B cell (primary cell): ENCODE data around the gene C22orf15. TPM values are rescaled to one million over a fixed set of nuclear protein-coding genes. Genes with fewer than 3 reads are reported as not detected.

Experiments
- ATAC-seq: fragments of 200-7000 bp; cut with Tn5 transposase; one replicate; pipeline ENCODE4 v1.10.0; 2021; ENCODE audit warnings: low read depth, mild to moderate bottlenecking, moderate number of reproducible peaks, moderate library complexity
- CTCF ChIA-PET: fragments of 350-600 bp; sonication (Branson Sonifier 250); formaldehyde crosslinking; loops from one replicate; lab custom pipeline; 2021; ENCODE audit warnings: antibody characterized with exemption, inconsistent platforms; lab: Charles Lee
- POLR2A ChIA-PET: fragments of 350-600 bp; sonication (Branson Sonifier 250); formaldehyde crosslinking; loops from one replicate; lab custom pipeline; 2021; ENCODE audit warnings: antibody characterized with exemption; lab: Charles Lee
- DNase-seq: peaks from one replicate; pipeline ENCODE4 v3.0.0; 2013
- H2AFZ ChIP-seq: 2 replicates; pipeline ENCODE4 v1.6.1; 2012; ENCODE audit warnings: mild to moderate bottlenecking, low read depth, low read length; ENCODE audit not compliant: insufficient read depth, poor library complexity, severe bottlenecking
- H3K27ac ChIP-seq, 2 donors: 1 replicate in 1 of 2; 2 replicates in 1 of 2; pipeline ENCODE4 v1.5.1; 2012 to 2013; ENCODE audit warnings: low read length in 2 of 2, mild to moderate bottlenecking in 2 of 2, moderate library complexity in 1 of 2
- H3K27me3 ChIP-seq, 4 experiments: fragments of 200-600 bp in 1 of 4; sonication (generic) in 1 of 4; replicated peaks in 1 of 4; 1 replicate in 2 of 4; 2 replicates in 2 of 4; pipeline versions ENCODE4 v1.6.1 to v1.7.0; 2013 to 2016; ENCODE audit warnings: low read length in 3 of 4, mild to moderate bottlenecking in 2 of 4, mixed read lengths in 1 of 4, moderate library complexity in 1 of 4; ENCODE audit not compliant: insufficient read depth in 4 of 4, control insufficient read depth in 3 of 4; ENCODE audit errors: control extremely low read depth in 1 of 4
- H3K36me3 ChIP-seq, 2 experiments: replicated peaks in 1 of 2; 1 replicate in 1 of 2; 2 replicates in 1 of 2; pipeline versions ENCODE4 v1.6.1 to v1.7.1; 2013; ENCODE audit warnings: low read length in 1 of 2; ENCODE audit not compliant: insufficient read depth in 2 of 2, control insufficient read depth in 1 of 2; ENCODE audit errors: control extremely low read depth in 1 of 2, extremely low read depth in 1 of 2
- H3K4me1 ChIP-seq, 2 donors: fragments of 200-600 bp in 1 of 2; sonication (generic) in 1 of 2; 1 replicate in 1 of 2; 2 replicates in 1 of 2; pipeline versions ENCODE4 v1.5.1 to v1.6.1; 2013 to 2017; ENCODE audit warnings: low read length in 2 of 2; ENCODE audit not compliant: control insufficient read depth in 2 of 2, insufficient read depth in 2 of 2
- H3K4me2 ChIP-seq: replicated peaks from 2 replicates; pipeline ENCODE3; 2012; ENCODE audit warnings: mild to moderate bottlenecking, low read depth, low read length; ENCODE audit not compliant: poor library complexity, severe bottlenecking
- H3K4me3 ChIP-seq, 5 experiments: fragments of 200-600 bp in 1 of 5; sonication (generic) in 1 of 5; 1 replicate in 3 of 5; 2 replicates in 2 of 5; pipeline versions ENCODE4 v1.5.1 to v1.7.0; 2011 to 2016; ENCODE audit warnings: low read length in 4 of 5, mild to moderate bottlenecking in 4 of 5, low read depth in 2 of 5, control low read depth in 1 of 5, moderate library complexity in 1 of 5; ENCODE audit not compliant: insufficient read depth in 1 of 5; ENCODE audit errors: control extremely low read depth in 1 of 5, extremely low read depth in 1 of 5
- H3K79me2 ChIP-seq: fragments of 200-600 bp; sonication (generic); one replicate; pipeline ENCODE4 v1.6.0; 2016; ENCODE audit warnings: low read length; ENCODE audit not compliant: control insufficient read depth, insufficient read depth
- H3K9ac ChIP-seq: fragments of 200-600 bp; sonication (generic); 2 replicates; pipeline ENCODE4 v1.6.1; 2017; ENCODE audit warnings: mild to moderate bottlenecking, low read length, moderate library complexity
- H3K9me3 ChIP-seq, 3 donors: one replicate each; pipeline versions ENCODE4 v1.6.1 to v1.7.1; 2013; ENCODE audit warnings: low read length in 2 of 3; ENCODE audit not compliant: control insufficient read depth in 2 of 3, insufficient read depth in 1 of 3; ENCODE audit errors: control extremely low read depth in 1 of 3
- H4K20me1 ChIP-seq: 2 replicates; pipeline ENCODE4 v1.6.0; 2012; ENCODE audit warnings: mild to moderate bottlenecking, low read length; ENCODE audit not compliant: insufficient read depth, control insufficient read depth, poor library complexity, severe bottlenecking
- H3K27ac Mint-ChIP-seq: one replicate; pipeline ENCODE4 v1.8.0; 2021; ENCODE audit warnings: mixed read lengths
- H3K27me3 Mint-ChIP-seq: one replicate; pipeline ENCODE4 v1.8.0; 2021; ENCODE audit warnings: mixed read lengths
- H3K4me1 Mint-ChIP-seq: one replicate; pipeline ENCODE4 v1.8.0; 2021; ENCODE audit warnings: mixed read lengths
- H3K4me3 Mint-ChIP-seq: one replicate; pipeline ENCODE4 v1.8.0; 2021; ENCODE audit warnings: mixed read lengths
- H3K9me3 Mint-ChIP-seq: one replicate; pipeline ENCODE4 v1.8.0; 2022; ENCODE audit warnings: mixed read lengths; ENCODE audit not compliant: insufficient read depth
- EZH2 ChIP-seq: IDR thresholded peaks from 2 replicates; pipeline ENCODE4 v1.6.1; 2012; ENCODE audit warnings: borderline replicate concordance, low read depth, mild to moderate bottlenecking, moderate library complexity, low read length; ENCODE audit not compliant: insufficient read depth, poor library complexity, severe bottlenecking
- WGBS: methylation state at CpG from one replicate; pipeline ENCODE4 v1.1.5; 2013; ENCODE audit warnings: missing lambda C conversion rate; ENCODE audit not compliant: insufficient coverage; 5-methylcytosine and 5-hydroxymethylcytosine counted together
- intact Hi-C: fragments of 100-400 bp; cut with micrococcal nuclease; formaldehyde crosslinking; loops from one replicate; pipeline ENCODE4 v1.10.0; 2022
- polyA plus RNA-seq: library from polyadenylated mRNA; depleted of rRNA; stranded (reverse); fragments of >200 nt; gene quantifications from 2 replicates; pipeline ENCODE4 v1.2.3, GENCODE V29; 2012
- total RNA-seq, 2 donors: library from RNA; stranded (reverse); fragments of 120-200 nt in 1 of 2; gene quantifications; 1 replicate in 1 of 2; 2 replicates in 1 of 2; pipeline versions ENCODE4 v1.2.3 to v1.2.4, GENCODE V29; 2013 to 2022
- TF ChIP-seq, protein P1 (sequence below): fragments of 200-600 bp; IDR thresholded peaks from one replicate; pipeline ENCODE4 v1.8.0; 2022; ENCODE audit warnings: antibody characterized with exemption, mild to moderate bottlenecking

The C22orf15 gene
- total and polyA plus RNA-seq, 2 donors (not counting 1 experiment from before 2014, with no cell fraction given): 0.61 to 0.81 TPM

- no peak overlapping the region for H3K27ac Mint-ChIP-seq
- peaks cover 28 to 30% of the 10 kb centered on the region in 2 donors for H3K4me1 ChIP-seq
- no peaks in the 10 kb centered on the region for H3K27me3 Mint-ChIP-seq
- intact Hi-C loops: loop anchor here (10.0 kb wide), 1 partner anchor 231 kb away; the partner anchor contains the start of gene CABIN1
- H3K9me3 ChIP-seq: no peaks in the 10 kb centered on the region
- H4K20me1 ChIP-seq: peaks cover 11% of the 10 kb centered on the region
- H3K4me2 ChIP-seq: no peak overlapping the region
- no peaks in the 10 kb centered on the region for H3K27me3 ChIP-seq
- no peaks in the 10 kb centered on the region for H3K9me3 Mint-ChIP-seq
- H3K9ac ChIP-seq: no peak overlapping the region
- CTCF ChIA-PET: no interaction called here
- H3K4me1 Mint-ChIP-seq: peaks cover 21% of the 10 kb centered on the region
- ATAC-seq (no peak), DNase-seq (no peak)
- POLR2A ChIA-PET: no interaction called here
- H3K27ac ChIP-seq: peak overlapping the region in 1 of 2 donors; percentile 27
- no peak overlapping the region for H3K4me3 ChIP-seq
- no peak overlapping the region for H3K4me3 Mint-ChIP-seq
- TF ChIP-seq, protein P1, sequence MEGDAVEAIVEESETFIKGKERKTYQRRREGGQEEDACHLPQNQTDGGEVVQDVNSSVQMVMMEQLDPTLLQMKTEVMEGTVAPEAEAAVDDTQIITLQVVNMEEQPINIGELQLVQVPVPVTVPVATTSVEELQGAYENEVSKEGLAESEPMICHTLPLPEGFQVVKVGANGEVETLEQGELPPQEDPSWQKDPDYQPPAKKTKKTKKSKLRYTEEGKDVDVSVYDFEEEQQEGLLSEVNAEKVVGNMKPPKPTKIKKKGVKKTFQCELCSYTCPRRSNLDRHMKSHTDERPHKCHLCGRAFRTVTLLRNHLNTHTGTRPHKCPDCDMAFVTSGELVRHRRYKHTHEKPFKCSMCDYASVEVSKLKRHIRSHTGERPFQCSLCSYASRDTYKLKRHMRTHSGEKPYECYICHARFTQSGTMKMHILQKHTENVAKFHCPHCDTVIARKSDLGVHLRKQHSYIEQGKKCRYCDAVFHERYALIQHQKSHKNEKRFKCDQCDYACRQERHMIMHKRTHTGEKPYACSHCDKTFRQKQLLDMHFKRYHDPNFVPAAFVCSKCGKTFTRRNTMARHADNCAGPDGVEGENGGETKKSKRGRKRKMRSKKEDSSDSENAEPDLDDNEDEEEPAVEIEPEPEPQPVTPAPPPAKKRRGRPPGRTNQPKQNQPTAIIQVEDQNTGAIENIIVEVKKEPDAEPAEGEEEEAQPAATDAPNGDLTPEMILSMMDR: no peak
- no peak for TF ChIP-seq EZH2
- 89% methylated on average over 14 of the region's 15 CpGs for WGBS
- H3K36me3 ChIP-seq: peaks cover 0 to 10% of the 10 kb centered on the region in 2 experiments
- H2AFZ ChIP-seq: no peak overlapping the region
- H3K79me2 ChIP-seq: peaks cover 12% of the 10 kb centered on the region
These were observed 20.7 kb downstream of the C22orf15 start for GRCh38 chr22:23783265-23784150.

GRCh38 chr22:23784215-23784732, 21.5 kb downstream of the C22orf15 start:
- ChIA-PET CTCF (no interaction called here), POLR2A (no interaction called here)
- peaks cover 20% of the 10 kb centered on the region for H3K79me2 ChIP-seq
- no peak for DNase-seq
- no peaks in the 10 kb centered on the region for H3K27me3 Mint-ChIP-seq
- WGBS: 11% methylated on average over 4 of the region's 8 CpGs
- no peaks in the 10 kb centered on the region for H3K9me3 ChIP-seq
- no peak overlapping the region for H3K9ac ChIP-seq
- H3K4me3 Mint-ChIP-seq: no peak overlapping the region
- H3K4me1 ChIP-seq: peaks cover 33 to 38% of the 10 kb centered on the region in 2 donors
- no peak for ATAC-seq
- no peak for TF ChIP-seq EZH2
- peaks cover 0 to 10% of the 10 kb centered on the region in 2 experiments for H3K36me3 ChIP-seq
- H4K20me1 ChIP-seq: peaks cover 18% of the 10 kb centered on the region
- H3K4me3 ChIP-seq: no peak overlapping the region
- peak overlapping the region; percentile 26 for H3K4me2 ChIP-seq
- no peaks in the 10 kb centered on the region for H3K27me3 ChIP-seq
- peak overlapping the region; percentile 70 for H3K27ac Mint-ChIP-seq
- H2AFZ ChIP-seq: no peak overlapping the region
- H3K4me1 Mint-ChIP-seq: peaks cover 25% of the 10 kb centered on the region
- peak overlapping the region in 1 of 2 donors; percentile 27 for H3K27ac ChIP-seq
- H3K9me3 Mint-ChIP-seq: no peaks in the 10 kb centered on the region
- intact Hi-C loops: loop anchor here (10.0 kb wide), 1 partner anchor 231 kb away; the partner anchor contains the start of gene CABIN1
